ENCODE measurements around the gene LASP1. TPM values are rescaled to one million over a fixed set of nuclear protein-coding genes. Genes with fewer than 3 reads are reported as not detected.
"Not testable (repeated sequence)": the region's sequence is repeated elsewhere in the genome, so short reads cannot be mapped to it uniquely, and the experiment has no call there.

Gene LASP1
- total RNA-seq, 1 experiment from 2014 or later: 68.1 TPM

DNA sequence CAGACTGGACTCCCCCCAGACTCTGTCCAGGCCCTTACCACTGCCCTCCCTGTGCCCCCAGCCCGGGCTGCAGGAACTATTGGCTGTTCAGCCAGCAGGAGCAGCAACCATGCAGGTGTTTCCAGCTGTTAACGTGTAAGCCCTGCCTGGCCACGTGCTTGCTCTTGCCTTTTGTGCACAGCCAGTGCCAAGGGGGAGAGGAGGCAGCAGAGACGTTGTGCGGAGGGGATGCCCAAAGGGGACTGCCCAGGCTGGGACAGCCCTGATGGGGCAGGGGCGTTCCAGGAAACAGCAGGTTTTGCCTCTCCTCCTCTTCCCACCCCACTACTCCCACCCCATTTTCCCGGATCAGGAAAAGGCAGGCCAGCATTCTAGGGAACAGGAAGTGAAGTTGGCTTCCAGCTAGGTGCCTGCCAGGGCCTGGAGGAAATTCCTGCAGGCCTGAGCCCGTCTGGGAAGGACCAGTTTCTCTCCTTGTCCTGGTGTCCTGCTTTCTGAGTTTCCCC lies 38.9 kb downstream of the LASP1 start:
- DNase-seq (ENCODE audit: unreplicated experiment): no peak
- Mint-ChIP-seq H3K9me3 (ENCODE audit: unreplicated experiment) (no peaks in the 10 kb centered on the region), H3K4me1 (ENCODE audit: insufficient read depth, unreplicated experiment) (no peaks in the 10 kb centered on the region), H3K4me3 (ENCODE audit: unreplicated experiment) (no peak overlapping the region), H3K27ac (ENCODE audit: low read depth, unreplicated experiment) (no peak overlapping the region), H3K36me3 (ENCODE audit: insufficient read depth, unreplicated experiment) (peaks cover 41% of the 10 kb centered on the region), H3K27me3 (ENCODE audit: insufficient read depth, unreplicated experiment) (no peaks in the 10 kb centered on the region)
- TF ChIP-seq, protein P1, sequence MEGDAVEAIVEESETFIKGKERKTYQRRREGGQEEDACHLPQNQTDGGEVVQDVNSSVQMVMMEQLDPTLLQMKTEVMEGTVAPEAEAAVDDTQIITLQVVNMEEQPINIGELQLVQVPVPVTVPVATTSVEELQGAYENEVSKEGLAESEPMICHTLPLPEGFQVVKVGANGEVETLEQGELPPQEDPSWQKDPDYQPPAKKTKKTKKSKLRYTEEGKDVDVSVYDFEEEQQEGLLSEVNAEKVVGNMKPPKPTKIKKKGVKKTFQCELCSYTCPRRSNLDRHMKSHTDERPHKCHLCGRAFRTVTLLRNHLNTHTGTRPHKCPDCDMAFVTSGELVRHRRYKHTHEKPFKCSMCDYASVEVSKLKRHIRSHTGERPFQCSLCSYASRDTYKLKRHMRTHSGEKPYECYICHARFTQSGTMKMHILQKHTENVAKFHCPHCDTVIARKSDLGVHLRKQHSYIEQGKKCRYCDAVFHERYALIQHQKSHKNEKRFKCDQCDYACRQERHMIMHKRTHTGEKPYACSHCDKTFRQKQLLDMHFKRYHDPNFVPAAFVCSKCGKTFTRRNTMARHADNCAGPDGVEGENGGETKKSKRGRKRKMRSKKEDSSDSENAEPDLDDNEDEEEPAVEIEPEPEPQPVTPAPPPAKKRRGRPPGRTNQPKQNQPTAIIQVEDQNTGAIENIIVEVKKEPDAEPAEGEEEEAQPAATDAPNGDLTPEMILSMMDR (IDR thresholded peaks at IDR 0.05; ENCODE audit: unreplicated experiment): no peak
- CTCF ChIA-PET: interaction anchor here (0.6 kb wide), 1 partner anchor 57 kb away, joined by 3 read pairs; no protein-coding TSS in a partner anchor
- no TSS peak for BruUV-seq (replicated peaks)
- POLR2A ChIA-PET: no interaction called here
- intact Hi-C loops (cut with micrococcal nuclease): no loop called here

DNA sequence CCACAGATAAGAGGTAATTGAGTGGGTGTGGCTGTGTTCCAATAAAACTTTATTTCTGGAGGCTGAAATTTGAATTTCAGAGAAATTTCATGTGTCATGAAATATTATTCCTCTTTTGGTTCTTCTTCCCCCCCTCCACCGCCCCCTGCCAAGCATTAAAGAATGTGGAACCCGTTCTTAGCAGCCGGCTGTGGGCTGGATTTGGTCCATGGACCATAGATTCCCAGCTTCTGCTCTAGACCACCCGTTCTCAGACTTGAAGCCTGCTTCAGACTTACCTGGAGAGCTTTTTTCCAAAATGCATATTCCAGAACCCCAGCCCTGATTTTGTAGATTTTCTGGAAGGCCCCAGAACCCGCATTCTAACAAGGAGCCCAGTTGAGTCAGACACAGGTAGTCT lies 40.5 kb downstream of the LASP1 start:
- DNase-seq (ENCODE audit: unreplicated experiment): no peak
- CTCF ChIA-PET: interaction anchor here (0.7 to 1.2 kb wide), 2 partner anchors 9 to 29 kb away, joined by 3 to 6 read pairs; no protein-coding TSS in a partner anchor
- H3K27ac Mint-ChIP-seq (ENCODE audit: low read depth, unreplicated experiment): no peak overlapping the region
- no peaks in the 10 kb centered on the region for H3K4me1 Mint-ChIP-seq (ENCODE audit: insufficient read depth, unreplicated experiment)
- H3K9me3 Mint-ChIP-seq (ENCODE audit: unreplicated experiment): no peaks in the 10 kb centered on the region
- no peak overlapping the region for H3K4me3 Mint-ChIP-seq (ENCODE audit: unreplicated experiment)
- H3K27me3 Mint-ChIP-seq (ENCODE audit: insufficient read depth, unreplicated experiment): no peaks in the 10 kb centered on the region
- intact Hi-C loops (cut with micrococcal nuclease): no loop called here
- POLR2A ChIA-PET: interaction anchor here (1.4 kb wide), 1 partner anchor 39 kb away, joined by 3 read pairs; no protein-coding TSS in a partner anchor
- BruUV-seq (replicated peaks): no TSS peak
- TF ChIP-seq, protein P1 (IDR thresholded peaks at IDR 0.05; ENCODE audit: unreplicated experiment): no peak
- peaks cover 44% of the 10 kb centered on the region for H3K36me3 Mint-ChIP-seq (ENCODE audit: insufficient read depth, unreplicated experiment)

- peak overlapping the region; percentile 42 for H3K27ac Mint-ChIP-seq (ENCODE audit: low read depth, unreplicated experiment)
- peaks cover 50% of the 10 kb centered on the region for H3K36me3 Mint-ChIP-seq (ENCODE audit: insufficient read depth, unreplicated experiment)
- no TSS peak for BruUV-seq (replicated peaks)
- H3K27me3 Mint-ChIP-seq (ENCODE audit: insufficient read depth, unreplicated experiment): no peaks in the 10 kb centered on the region
- H3K4me3 Mint-ChIP-seq (ENCODE audit: unreplicated experiment): no peak overlapping the region
- ChIA-PET CTCF (interaction anchor here (0.6 to 1.2 kb wide), 3 partner anchors 9 to 278 kb away, joined by 3 to 6 read pairs (median 3); no protein-coding TSS in a partner anchor), POLR2A (interaction anchor here (1.4 kb wide), 1 partner anchor 40 kb away, joined by 3 read pairs; no protein-coding TSS in a partner anchor)
- intact Hi-C loops (cut with micrococcal nuclease): no loop called here
- H3K4me1 Mint-ChIP-seq (ENCODE audit: insufficient read depth, unreplicated experiment): no peaks in the 10 kb centered on the region
- TF ChIP-seq, protein P1 (IDR thresholded peaks at IDR 0.05; ENCODE audit: unreplicated experiment): no peak
- no peaks in the 10 kb centered on the region for H3K9me3 Mint-ChIP-seq (ENCODE audit: unreplicated experiment)
- no peak for DNase-seq (ENCODE audit: unreplicated experiment)
Observed at GRCh38 chr17:38911081-38911730, 41.3 kb downstream of the LASP1 start.

DNA sequence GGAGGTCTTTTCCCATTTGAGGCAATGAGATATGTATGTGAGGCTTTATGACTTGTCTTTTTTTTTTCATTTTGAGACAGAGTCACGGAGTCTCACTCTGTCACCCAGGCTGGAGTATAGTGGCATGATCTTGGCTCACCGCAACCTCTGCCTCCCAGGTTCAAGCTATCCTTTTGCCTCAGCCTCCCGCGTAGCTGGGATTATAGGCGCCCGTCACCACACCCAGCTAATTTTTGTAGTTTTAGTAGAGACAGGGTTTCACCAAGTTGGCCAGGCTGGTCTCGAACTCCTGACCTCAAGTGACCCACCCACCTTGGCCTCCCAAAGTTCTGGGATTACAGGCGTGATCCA lies 41.8 kb downstream of the LASP1 start:
- BruUV-seq (replicated peaks); H3K27me3 Mint-ChIP-seq (ENCODE audit: insufficient read depth, unreplicated experiment); CTCF ChIA-PET; H3K9me3 Mint-ChIP-seq (ENCODE audit: unreplicated experiment); POLR2A ChIA-PET; intact Hi-C loops (cut with micrococcal nuclease); H3K4me1 Mint-ChIP-seq (ENCODE audit: insufficient read depth, unreplicated experiment); H3K4me3 Mint-ChIP-seq (ENCODE audit: unreplicated experiment); DNase-seq (ENCODE audit: unreplicated experiment): not testable (repeated sequence)
- Mint-ChIP-seq H3K36me3 (ENCODE audit: insufficient read depth, unreplicated experiment) (peaks cover 50% of the 10 kb centered on the region), H3K27ac (ENCODE audit: low read depth, unreplicated experiment) (peak overlapping the region; percentile 42)

Data from MCF 10A (cell line).